Measurements from ENCODE around the gene RAI1.

Gene RAI1

GRCh38 chr17:17701658-17702057, 20.4 kb downstream of the RAI1 start:
- H2BK12ac ChIP-seq (ENCODE audit: low read length in 2 of 2), result peak overlapping the region; percentile 28 to 72
- H2BK5ac ChIP-seq (ENCODE audit: low read depth, low read length, poor library complexity, severe bottlenecking), result no peak overlapping the region
- no peak overlapping the region for H2BK120ac ChIP-seq (ENCODE audit: low read depth, low read length)
- H3K4ac ChIP-seq (ENCODE audit: low read depth in 1 of 2, low read length in 2 of 2), result peak overlapping the region in 1 of 2 experiments; percentile 63
- H3K79me1 ChIP-seq (replicated peaks; ENCODE audit: low read length, poor library complexity, severe bottlenecking), result peaks cover 43% of the 10 kb centered on the region
- H3K4me2 ChIP-seq (ENCODE audit: low read length, poor library complexity, severe bottlenecking), result no peak overlapping the region
- H3K23ac ChIP-seq (ENCODE audit: low read length in 2 of 2), result no peak overlapping the region
- WGBS, result 80% methylated on average over 5 of the region's 5 CpGs
- H3K27me3 ChIP-seq (ENCODE audit: control insufficient read depth in 1 of 2, insufficient read depth in 1 of 2, low read length in 2 of 2), result no peaks in the 10 kb centered on the region
- no peak overlapping the region for H2AFZ ChIP-seq (ENCODE audit: low read depth, low read length)
- H3K9ac ChIP-seq (ENCODE audit: low read length), result no peak overlapping the region
- peaks cover 2 to 11% of the 10 kb centered on the region in 2 experiments for H3K36me3 ChIP-seq (ENCODE audit: control insufficient read depth in 1 of 2, insufficient read depth in 2 of 2, low read depth in 1 of 2, low read length in 2 of 2)
- H3K9me3 ChIP-seq (ENCODE audit: control insufficient read depth, low read length), result no peaks in the 10 kb centered on the region
- H3K18ac ChIP-seq (ENCODE audit: low read depth in 1 of 2, low read length in 2 of 2), result peak overlapping the region; percentile 24 to 84
- H4K91ac ChIP-seq (ENCODE audit: low read length), result peak overlapping the region; percentile 80
- peak overlapping the region; percentile 66 for H2BK15ac ChIP-seq (ENCODE audit: low read depth, poor library complexity, severe bottlenecking)
- peak overlapping the region; percentile 57 for H2AK5ac ChIP-seq (ENCODE audit: low read length, severe bottlenecking)
- no peak overlapping the region for H4K8ac ChIP-seq (ENCODE audit: low read length)
- H3K4me3 ChIP-seq (ENCODE audit: insufficient read depth in 1 of 2, low read depth in 1 of 2, low read length in 2 of 2), result no peak overlapping the region
- H3K27ac ChIP-seq (ENCODE audit: low read length, poor library complexity, severe bottlenecking), result no peak overlapping the region
- peak overlapping the region in 1 of 2 experiments; percentile 58 for H3K14ac ChIP-seq (ENCODE audit: low read length in 2 of 2)
- DNase-seq, result no peak
- H3K4me1 ChIP-seq (ENCODE audit: control insufficient read depth, insufficient read depth, low read depth, low read length), result peaks cover 68% of the 10 kb centered on the region

- Histone ChIP-seq H3K36me3 (ENCODE audit: control insufficient read depth in 1 of 2, insufficient read depth in 2 of 2, low read depth in 1 of 2, low read length in 2 of 2) (peaks cover 2 to 10% of the 10 kb centered on the region in 2 experiments), H3K79me1 (replicated peaks; ENCODE audit: low read length, poor library complexity, severe bottlenecking) (peaks cover 40% of the 10 kb centered on the region), H3K9me3 (ENCODE audit: control insufficient read depth, low read length) (no peaks in the 10 kb centered on the region), H3K18ac (ENCODE audit: low read depth in 1 of 2, low read length in 2 of 2) (peak overlapping the region; percentile 24 to 81), H2BK5ac (ENCODE audit: low read depth, low read length, poor library complexity, severe bottlenecking) (no peak overlapping the region), H2AFZ (ENCODE audit: low read depth, low read length) (no peak overlapping the region), H4K8ac (ENCODE audit: low read length) (peak overlapping the region; percentile 30), H3K27me3 (ENCODE audit: control insufficient read depth in 1 of 2, insufficient read depth in 1 of 2, low read length in 2 of 2) (no peaks in the 10 kb centered on the region), H3K4me3 (ENCODE audit: insufficient read depth in 1 of 2, low read depth in 1 of 2, low read length in 2 of 2) (no peak overlapping the region), H3K4ac (ENCODE audit: low read depth in 1 of 2, low read length in 2 of 2) (peak overlapping the region in 1 of 2 experiments; percentile 6), H2BK12ac (ENCODE audit: low read length in 2 of 2) (peak overlapping the region in 1 of 2 experiments; percentile 59), H3K23ac (ENCODE audit: low read length in 2 of 2) (no peak overlapping the region), H4K91ac (ENCODE audit: low read length) (peak overlapping the region; percentile 61), H3K9ac (ENCODE audit: low read length) (no peak overlapping the region), H3K14ac (ENCODE audit: low read length in 2 of 2) (peak overlapping the region in 1 of 2 experiments; percentile 26), H2AK5ac (ENCODE audit: low read length, severe bottlenecking) (no peak overlapping the region), H3K4me2 (ENCODE audit: low read length, poor library complexity, severe bottlenecking) (no peak overlapping the region), H2BK120ac (ENCODE audit: low read depth, low read length) (no peak overlapping the region), H2BK15ac (ENCODE audit: low read depth, poor library complexity, severe bottlenecking) (no peak overlapping the region), H3K27ac (ENCODE audit: low read length, poor library complexity, severe bottlenecking) (no peak overlapping the region), H3K4me1 (ENCODE audit: control insufficient read depth, insufficient read depth, low read depth, low read length) (peaks cover 71% of the 10 kb centered on the region)
- WGBS, result 64% methylated on average over 10 of the region's 10 CpGs
- no peak for DNase-seq
Measured at GRCh38 chr17:17702449-17703139, 21.3 kb downstream of the RAI1 start.

- peak overlapping the region; percentile 30 for H4K8ac ChIP-seq (ENCODE audit: low read length)
- H2BK15ac ChIP-seq (ENCODE audit: low read depth, poor library complexity, severe bottlenecking), result peak overlapping the region; percentile 63
- H4K91ac ChIP-seq (ENCODE audit: low read length), result no peak overlapping the region
- H2BK5ac ChIP-seq (ENCODE audit: low read depth, low read length, poor library complexity, severe bottlenecking), result no peak overlapping the region
- H2AK5ac ChIP-seq (ENCODE audit: low read length, severe bottlenecking), result peak overlapping the region; percentile 14
- no peak overlapping the region for H3K23ac ChIP-seq (ENCODE audit: low read length in 2 of 2)
- H2BK12ac ChIP-seq (ENCODE audit: low read length in 2 of 2), result peak overlapping the region; percentile 15 to 81
- H3K79me1 ChIP-seq (replicated peaks; ENCODE audit: low read length, poor library complexity, severe bottlenecking), result peaks cover 36% of the 10 kb centered on the region
- H3K9ac ChIP-seq (ENCODE audit: low read length), result no peak overlapping the region
- no peak overlapping the region for H3K4me2 ChIP-seq (ENCODE audit: low read length, poor library complexity, severe bottlenecking)
- H3K27me3 ChIP-seq (ENCODE audit: control insufficient read depth in 1 of 2, insufficient read depth in 1 of 2, low read length in 2 of 2), result no peaks in the 10 kb centered on the region
- H3K4me1 ChIP-seq (ENCODE audit: control insufficient read depth, insufficient read depth, low read depth, low read length), result peaks cover 67% of the 10 kb centered on the region
- peak; percentile 76 for DNase-seq
- peak overlapping the region; percentile 43 for H2BK120ac ChIP-seq (ENCODE audit: low read depth, low read length)
- H3K4me3 ChIP-seq (ENCODE audit: insufficient read depth in 1 of 2, low read depth in 1 of 2, low read length in 2 of 2), result no peak overlapping the region
- WGBS, result 22% methylated on average over 14 of the region's 14 CpGs
- peak overlapping the region; percentile 46 to 81 for H3K18ac ChIP-seq (ENCODE audit: low read depth in 1 of 2, low read length in 2 of 2)
- H3K14ac ChIP-seq (ENCODE audit: low read length in 2 of 2), result peak overlapping the region in 1 of 2 experiments; percentile 90
- H2AFZ ChIP-seq (ENCODE audit: low read depth, low read length), result no peak overlapping the region
- H3K4ac ChIP-seq (ENCODE audit: low read depth in 1 of 2, low read length in 2 of 2), result peak overlapping the region in 1 of 2 experiments; percentile 6
- no peaks in the 10 kb centered on the region for H3K9me3 ChIP-seq (ENCODE audit: control insufficient read depth, low read length)
- H3K27ac ChIP-seq (ENCODE audit: low read length, poor library complexity, severe bottlenecking), result no peak overlapping the region
- peaks cover 2 to 5% of the 10 kb centered on the region in 2 experiments for H3K36me3 ChIP-seq (ENCODE audit: control insufficient read depth in 1 of 2, insufficient read depth in 2 of 2, low read depth in 1 of 2, low read length in 2 of 2)
Measured at GRCh38 chr17:17703140-17703919, 22.1 kb downstream of the RAI1 start.

- H3K9me3 ChIP-seq (ENCODE audit: control insufficient read depth, low read length), result no peaks in the 10 kb centered on the region
- H3K4me1 ChIP-seq (ENCODE audit: control insufficient read depth, insufficient read depth, low read depth, low read length), result peaks cover 66% of the 10 kb centered on the region
- no peak overlapping the region for H3K27ac ChIP-seq (ENCODE audit: low read length, poor library complexity, severe bottlenecking)
- H2BK120ac ChIP-seq (ENCODE audit: low read depth, low read length), result no peak overlapping the region
- H3K14ac ChIP-seq (ENCODE audit: low read length in 2 of 2), result no peak overlapping the region
- H2AFZ ChIP-seq (ENCODE audit: low read depth, low read length), result no peak overlapping the region
- H3K27me3 ChIP-seq (ENCODE audit: control insufficient read depth in 1 of 2, insufficient read depth in 1 of 2, low read length in 2 of 2), result no peaks in the 10 kb centered on the region
- no peak overlapping the region for H3K23ac ChIP-seq (ENCODE audit: low read length in 2 of 2)
- no peak for DNase-seq
- H3K18ac ChIP-seq (ENCODE audit: low read depth in 1 of 2, low read length in 2 of 2), result no peak overlapping the region
- no peak overlapping the region for H3K9ac ChIP-seq (ENCODE audit: low read length)
- H3K36me3 ChIP-seq (ENCODE audit: control insufficient read depth in 1 of 2, insufficient read depth in 2 of 2, low read depth in 1 of 2, low read length in 2 of 2), result peaks cover 2 to 5% of the 10 kb centered on the region in 2 experiments
- no peak overlapping the region for H3K4me3 ChIP-seq (ENCODE audit: insufficient read depth in 1 of 2, low read depth in 1 of 2, low read length in 2 of 2)
- H4K8ac ChIP-seq (ENCODE audit: low read length), result no peak overlapping the region
- H3K79me1 ChIP-seq (replicated peaks; ENCODE audit: low read length, poor library complexity, severe bottlenecking), result peaks cover 40% of the 10 kb centered on the region
- H2BK12ac ChIP-seq (ENCODE audit: low read length in 2 of 2), result no peak overlapping the region
- H2BK15ac ChIP-seq (ENCODE audit: low read depth, poor library complexity, severe bottlenecking), result no peak overlapping the region
- H4K91ac ChIP-seq (ENCODE audit: low read length), result no peak overlapping the region
- H2BK5ac ChIP-seq (ENCODE audit: low read depth, low read length, poor library complexity, severe bottlenecking), result no peak overlapping the region
- H3K4ac ChIP-seq (ENCODE audit: low read depth in 1 of 2, low read length in 2 of 2), result no peak overlapping the region
- 99% methylated on average over 2 of the region's 2 CpGs for WGBS
- no peak overlapping the region for H3K4me2 ChIP-seq (ENCODE audit: low read length, poor library complexity, severe bottlenecking)
- H2AK5ac ChIP-seq (ENCODE audit: low read length, severe bottlenecking), result no peak overlapping the region
Measured at GRCh38 chr17:17704931-17705330, 23.7 kb downstream of the RAI1 start.
